Mesodermal cell (in vitro differentiated cells): ENCODE results near the gene LRRC36.

Experiments
- H3K27ac ChIP-seq: 2 replicates; pipeline ENCODE4 v1.7.0; 2013; ENCODE audit warnings: mild to moderate bottlenecking, low read depth, low read length, moderate library complexity; ENCODE audit not compliant: severe bottlenecking
- H3K36me3 ChIP-seq: 2 replicates; pipeline ENCODE4 v1.7.1; 2013; ENCODE audit warnings: mild to moderate bottlenecking, low read length, moderate library complexity; ENCODE audit not compliant: control insufficient read depth, insufficient read depth
- H3K4me1 ChIP-seq: one replicate; pipeline ENCODE4 v1.7.1; 2013; ENCODE audit warnings: mild to moderate bottlenecking, low read length; ENCODE audit not compliant: insufficient read depth, control insufficient read depth, poor library complexity, severe bottlenecking
- H3K4me3 ChIP-seq: 2 replicates; pipeline ENCODE4 v1.7.0; 2013; ENCODE audit warnings: low read length, control low read depth, mild to moderate bottlenecking; ENCODE audit not compliant: insufficient read depth, poor library complexity, severe bottlenecking; ENCODE audit errors: extremely low read depth
- H3K9me3 ChIP-seq: 2 replicates; pipeline ENCODE4 v1.7.1; 2013; ENCODE audit warnings: mild to moderate bottlenecking, low read length, moderate library complexity; ENCODE audit not compliant: control insufficient read depth
- WGBS, 2 experiments: methylation state at CpG; one replicate each; pipeline ENCODE4 v1.1.5; 2013; ENCODE audit warnings: missing lambda C conversion rate in 2 of 2; ENCODE audit not compliant: insufficient coverage in 2 of 2; 5-methylcytosine and 5-hydroxymethylcytosine counted together

Gene LRRC36

GRCh38 chr16:67378642-67379041, 52.0 kb downstream of the LRRC36 start:
- 100% methylated on average over 1 of the region's 1 CpG for WGBS, 2 experiments
- Histone ChIP-seq H3K36me3 (no peaks in the 10 kb centered on the region), H3K9me3 (no peaks in the 10 kb centered on the region), H3K4me3 (no peak overlapping the region), H3K4me1 (no peaks in the 10 kb centered on the region), H3K27ac (no peak overlapping the region)

GRCh38 chr16:67383284-67383683, 56.7 kb downstream of the LRRC36 start:
- Histone ChIP-seq H3K9me3 (no peaks in the 10 kb centered on the region), H3K36me3 (no peaks in the 10 kb centered on the region), H3K27ac (no peak overlapping the region), H3K4me3 (no peak overlapping the region), H3K4me1 (no peaks in the 10 kb centered on the region)
- WGBS, 2 experiments, result 36 to 42% methylated on average over 2 of the region's 3 CpGs

GRCh38 chr16:67384778-67385510, 58.3 kb downstream of the LRRC36 start:
- WGBS, 2 experiments, result 92 to 93% methylated on average over 7 of the region's 8 CpGs
- Histone ChIP-seq H3K4me1 (no peaks in the 10 kb centered on the region), H3K36me3 (no peaks in the 10 kb centered on the region)

GRCh38 chr16:67386861-67387455, 60.3 kb downstream of the LRRC36 start:
- Histone ChIP-seq H3K36me3 (no peaks in the 10 kb centered on the region), H3K27ac (no peak overlapping the region)
- WGBS, 2 experiments, result 80 to 84% methylated on average over 5 of the region's 5 CpGs

More at GRCh38 chr16:67384778-67385510, 58.3 kb downstream of the LRRC36 start:
- Histone ChIP-seq H3K27ac (no peak overlapping the region), H3K4me3 (no peak overlapping the region), H3K9me3 (no peaks in the 10 kb centered on the region)

GRCh38 chr16:67387479-67388079, 61.0 kb downstream of the LRRC36 start:
- Histone ChIP-seq H3K27ac (no peak overlapping the region), H3K36me3 (no peaks in the 10 kb centered on the region), H3K4me3 (no peak overlapping the region), H3K4me1 (peaks cover under 1% of the 10 kb centered on the region), H3K9me3 (no peaks in the 10 kb centered on the region)
- WGBS, 2 experiments, result 82 to 92% methylated on average over 7 of the region's 8 CpGs

More at GRCh38 chr16:67386861-67387455, 60.3 kb downstream of the LRRC36 start:
- no peak overlapping the region for H3K4me3 ChIP-seq
- H3K9me3 ChIP-seq, result no peaks in the 10 kb centered on the region
- H3K4me1 ChIP-seq, result no peaks in the 10 kb centered on the region

- no peak overlapping the region for H3K4me3 ChIP-seq
These were observed 61.6 kb downstream of the LRRC36 start for GRCh38 chr16:67388191-67388590.

GRCh38 chr16:67388591-67388990, 62.0 kb downstream of the LRRC36 start:
- Histone ChIP-seq H3K36me3 (no peaks in the 10 kb centered on the region), H3K4me3 (no peak overlapping the region), H3K27ac (no peak overlapping the region), H3K4me1 (peaks cover 9% of the 10 kb centered on the region), H3K9me3 (no peaks in the 10 kb centered on the region)
- 63 to 85% methylated on average over 2 of the region's 2 CpGs for WGBS, 2 experiments

More at GRCh38 chr16:67388191-67388590, 61.6 kb downstream of the LRRC36 start:
- Histone ChIP-seq H3K4me1 (peaks cover 6% of the 10 kb centered on the region), H3K9me3 (no peaks in the 10 kb centered on the region), H3K36me3 (no peaks in the 10 kb centered on the region), H3K27ac (no peak overlapping the region)
- WGBS, 2 experiments, result 87 to 100% methylated on average over 5 to 6 of the region's 8 CpGs

- H3K36me3 ChIP-seq, result no peaks in the 10 kb centered on the region
- 92 to 94% methylated on average over 25 to 27 of the region's 27 CpGs for WGBS, 2 experiments
- no peak overlapping the region for H3K4me3 ChIP-seq
These were observed 63.5 kb downstream of the LRRC36 start for GRCh38 chr16:67389911-67390815.

GRCh38 chr16:67390816-67391423, 64.3 kb downstream of the LRRC36 start:
- Histone ChIP-seq H3K36me3 (no peaks in the 10 kb centered on the region), H3K4me3 (no peak overlapping the region), H3K9me3 (no peaks in the 10 kb centered on the region), H3K4me1 (peaks cover 15% of the 10 kb centered on the region), H3K27ac (no peak overlapping the region)
- 94 to 97% methylated on average over 9 to 10 of the region's 11 CpGs for WGBS, 2 experiments

More at GRCh38 chr16:67389911-67390815, 63.5 kb downstream of the LRRC36 start:
- H3K4me1 ChIP-seq, result peaks cover 11% of the 10 kb centered on the region
- H3K9me3 ChIP-seq, result no peaks in the 10 kb centered on the region
- H3K27ac ChIP-seq, result no peak overlapping the region
